IMR-90 (cell line): ENCODE data around the gene COX17.

Source experiments
- CEBPB ChIP-seq: IDR thresholded peaks from 2 replicates; pipeline ENCODE4 v1.6.1; 2012; ENCODE audit warnings: low read depth, low read length, improper control_type of control experiment
- CTCF ChIP-seq: conservative IDR thresholded peaks from 2 replicates; pipeline ENCODE4 v1.5.1; 2012; ENCODE audit warnings: mild to moderate bottlenecking, low read depth, low read length, improper control_type of control experiment
- FOS ChIP-seq: fragments of 150-350 bp; IDR thresholded peaks from 2 replicates; pipeline ENCODE4 v1.6.1; 2016; ENCODE audit warnings: low read depth, low read length
- MAFK ChIP-seq: IDR thresholded peaks from 2 replicates; pipeline ENCODE4 v1.6.1; 2012; ENCODE audit warnings: low read depth, low read length, improper control_type of control experiment
- MAZ ChIP-seq: IDR thresholded peaks from 2 replicates; pipeline ENCODE4 v1.6.1; 2012; ENCODE audit warnings: low read depth, mild to moderate bottlenecking, low read length, improper control_type of control experiment, moderate library complexity, borderline replicate concordance
- MXI1 ChIP-seq: IDR thresholded peaks from 2 replicates; pipeline ENCODE4 v1.6.1; 2012; ENCODE audit warnings: low read depth, mild to moderate bottlenecking, low read length, moderate library complexity, borderline replicate concordance
- RAD21 ChIP-seq: IDR thresholded peaks from 2 replicates; pipeline ENCODE4 v1.6.1; 2012; ENCODE audit warnings: low read length, improper control_type of control experiment
- SMC3 ChIP-seq: fragments of 150-350 bp; IDR thresholded peaks from 2 replicates; pipeline ENCODE4 v1.6.1; 2016; ENCODE audit warnings: low read depth, mild to moderate bottlenecking, antibody characterized with exemption, low read length, moderate library complexity

- no peak for TF ChIP-seq CTCF
- TF ChIP-seq MAZ, result no peak
- TF ChIP-seq MXI1, result no peak
- TF ChIP-seq CEBPB, result no peak
- TF ChIP-seq RAD21, result no peak
- no peak for TF ChIP-seq SMC3
- TF ChIP-seq FOS, result no peak
- TF ChIP-seq MAFK, result no peak
Measured at GRCh38 chr3:119700920-119701734, 23.9 kb upstream of the COX17 start.
